T-helper 22 cell (primary cell): ENCODE results near the gene PCGF1.

Experiments
- DNase-seq: peaks from one replicate; pipeline ENCODE4 v3.0.0-alpha.2; 2020; ENCODE audit warnings: low read depth

Gene PCGF1

DNA sequence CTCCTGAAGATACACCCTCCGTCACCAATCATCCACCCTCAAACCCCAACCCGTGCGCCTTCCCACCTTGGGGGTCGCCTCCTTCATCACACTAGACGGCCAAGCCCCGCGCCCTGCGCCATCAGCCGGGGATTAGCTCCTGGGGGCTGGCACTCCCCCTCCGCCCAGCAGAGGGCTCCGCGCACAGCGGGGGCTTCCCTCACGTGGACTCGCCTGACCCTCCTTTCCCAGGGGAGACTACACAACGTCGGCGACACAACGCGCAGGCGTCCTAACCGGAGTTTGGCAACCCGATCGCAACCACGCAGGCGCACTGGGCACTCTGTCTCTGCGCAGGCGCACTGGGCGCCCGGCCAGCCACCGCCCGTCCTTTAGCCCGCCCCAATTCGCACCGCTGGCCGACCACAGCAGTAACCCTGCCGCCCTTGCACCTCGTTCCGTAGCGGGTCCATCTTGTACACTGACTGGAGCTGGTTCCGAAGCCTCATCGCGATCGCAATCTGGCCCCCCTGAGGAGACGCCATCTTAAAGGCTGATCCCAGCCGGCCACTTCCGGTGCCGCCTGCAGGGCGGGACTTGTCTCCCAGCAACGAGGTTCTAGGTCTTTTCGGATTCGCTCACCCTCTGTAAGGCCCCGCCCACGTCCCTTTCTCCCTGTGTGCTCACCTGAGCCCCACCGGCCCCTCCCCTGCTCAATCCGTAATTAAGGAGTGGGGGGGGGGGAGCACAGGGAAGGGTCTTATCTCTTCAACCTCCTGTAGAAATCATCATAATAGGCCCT is at the start of gene PCGF1:
TSS of gene PCGF1 (minus strand) at position 551 of the 781 bp plus-strand sequence. CDS start at position 524, 27 bp downstream.
- DNase-seq = peak; percentile 95

DNA sequence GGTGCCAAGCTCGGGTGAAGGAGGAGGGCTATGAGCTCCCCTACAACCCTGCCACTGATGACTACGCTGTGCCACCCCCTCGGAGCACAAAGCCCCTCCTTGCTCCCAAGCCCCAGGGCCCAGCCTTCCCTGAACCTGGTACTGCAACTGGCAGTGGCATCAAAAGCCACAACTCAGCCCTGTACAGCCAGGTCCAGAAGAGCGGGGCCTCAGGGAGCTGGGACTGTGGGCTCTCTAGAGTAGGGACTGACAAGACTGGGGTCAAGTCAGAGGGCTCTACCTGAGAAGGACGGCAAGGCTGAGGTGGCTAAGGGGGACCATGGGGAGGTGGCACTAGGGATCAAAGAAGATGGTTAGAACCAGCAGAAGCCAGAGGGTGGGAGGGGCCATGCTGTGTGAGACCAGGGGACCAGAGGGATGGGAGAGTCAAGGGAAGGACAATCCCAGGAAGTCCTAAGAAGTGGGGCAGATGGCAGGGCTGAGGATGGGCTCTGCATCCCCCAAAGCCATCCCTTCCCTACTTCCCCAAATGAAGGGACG is 49.4 kb upstream of the PCGF1 start:
- DNase-seq = no peak

GRCh38 chr2:74556159-74556558 is 48.7 kb upstream of the PCGF1 start:
- no peak for DNase-seq

- no peak for DNase-seq
These were observed 48.2 kb upstream of the PCGF1 start for GRCh38 chr2:74555610-74556103.

DNA sequence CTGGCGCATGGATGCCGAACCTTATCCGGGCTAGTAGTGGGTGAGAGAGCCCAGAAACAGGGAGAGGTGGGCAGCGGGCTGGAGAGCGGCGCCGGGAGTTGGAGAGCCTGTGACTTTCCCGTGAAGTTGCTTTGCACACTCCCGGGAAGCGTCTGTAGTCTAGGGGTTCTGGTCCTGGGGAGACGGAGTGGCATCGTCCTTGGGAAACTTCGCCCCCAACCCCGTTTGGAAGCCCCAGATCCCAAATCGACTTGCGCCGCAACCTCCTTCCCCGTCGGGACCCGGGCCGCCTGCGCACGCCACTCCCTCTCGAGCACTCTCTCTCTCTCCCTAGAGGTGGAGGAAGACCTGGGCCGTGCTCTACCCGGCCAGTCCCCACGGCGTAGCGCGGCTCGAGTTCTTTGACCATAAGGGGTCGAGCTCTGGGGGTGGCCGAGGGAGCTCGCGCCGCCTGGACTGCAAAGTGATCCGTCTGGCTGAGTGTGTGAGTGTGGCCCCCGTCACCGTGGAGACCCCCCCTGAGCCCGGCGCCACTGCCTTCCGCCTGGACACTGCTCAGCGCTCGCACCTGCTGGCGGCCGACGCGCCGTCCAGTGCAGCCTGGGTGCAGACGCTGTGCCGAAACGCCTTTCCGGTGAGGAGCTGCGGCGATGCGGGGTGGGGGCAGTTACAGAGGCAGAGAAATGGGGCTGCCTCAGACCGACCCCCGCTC is 47.5 kb upstream of the PCGF1 start:
- no peak for DNase-seq

DNA sequence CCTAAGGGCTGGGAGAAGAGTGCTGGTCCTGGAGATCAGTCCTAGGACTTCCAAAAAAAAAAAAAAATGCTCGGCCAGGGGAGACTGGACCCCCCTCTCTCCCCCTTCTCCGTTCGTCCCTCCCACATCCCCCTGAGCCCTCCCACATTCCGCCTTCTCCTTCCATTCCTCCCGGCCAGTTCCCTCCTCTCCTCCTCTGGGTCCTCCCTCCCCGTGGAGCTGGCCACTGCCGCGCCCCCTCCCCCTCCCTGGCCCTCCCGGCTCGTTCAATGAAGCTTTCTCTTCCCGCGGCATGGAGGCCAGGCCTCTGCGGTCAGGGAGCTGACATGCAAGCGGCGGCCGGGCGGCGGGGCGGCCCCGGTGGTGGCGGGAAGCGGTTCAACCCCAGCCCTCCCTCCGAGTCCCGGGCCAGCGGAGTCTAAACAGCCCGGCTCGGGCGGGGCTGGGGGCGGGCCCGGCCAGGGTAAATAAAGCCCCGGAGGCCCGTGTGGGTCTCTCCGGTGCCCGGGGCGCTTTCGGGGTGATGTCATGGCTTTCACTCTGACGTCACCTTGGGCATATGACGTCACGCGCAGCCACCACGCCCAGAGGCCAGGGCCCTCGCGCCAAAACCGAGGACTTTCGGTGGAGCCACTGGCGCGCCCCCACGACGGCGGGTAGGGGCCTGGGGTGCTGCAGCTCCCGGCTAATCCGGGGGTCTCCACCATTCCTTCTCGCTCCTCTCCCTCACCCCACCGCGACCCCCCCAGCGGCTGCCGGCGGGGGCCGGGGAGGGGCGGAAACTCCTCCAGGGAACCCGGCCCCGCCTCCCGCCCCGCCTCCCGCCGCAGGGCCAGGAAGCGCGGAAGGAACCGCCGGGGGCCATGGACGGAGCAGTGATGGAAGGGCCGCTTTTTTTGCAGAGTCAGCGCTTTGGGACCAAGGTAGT is 46.7 kb upstream of the PCGF1 start, which contains the start of the genes DOK1 and LOXL3:
TSS of gene DOK1 (plus strand) at position 829 of the 928 bp plus-strand sequence. CDS start at position 864, 35 bp downstream.
TSS of gene LOXL3 (minus strand) at position 51 of the 928 bp plus-strand sequence. CDS start 1,308 bp downstream, outside the sequence.
- DNase-seq = peak; percentile 67

GRCh38 chr2:74552914-74553811 is 45.7 kb upstream of the PCGF1 start:
- no peak for DNase-seq

- no peak for DNase-seq
These were observed 44.7 kb upstream of the PCGF1 start for GRCh38 chr2:74551942-74552913.

- no peak for DNase-seq
These were observed 44.0 kb upstream of the PCGF1 start for GRCh38 chr2:74551530-74551929.

- DNase-seq = no peak
These were observed 42.7 kb upstream of the PCGF1 start for GRCh38 chr2:74550231-74550630.

DNA sequence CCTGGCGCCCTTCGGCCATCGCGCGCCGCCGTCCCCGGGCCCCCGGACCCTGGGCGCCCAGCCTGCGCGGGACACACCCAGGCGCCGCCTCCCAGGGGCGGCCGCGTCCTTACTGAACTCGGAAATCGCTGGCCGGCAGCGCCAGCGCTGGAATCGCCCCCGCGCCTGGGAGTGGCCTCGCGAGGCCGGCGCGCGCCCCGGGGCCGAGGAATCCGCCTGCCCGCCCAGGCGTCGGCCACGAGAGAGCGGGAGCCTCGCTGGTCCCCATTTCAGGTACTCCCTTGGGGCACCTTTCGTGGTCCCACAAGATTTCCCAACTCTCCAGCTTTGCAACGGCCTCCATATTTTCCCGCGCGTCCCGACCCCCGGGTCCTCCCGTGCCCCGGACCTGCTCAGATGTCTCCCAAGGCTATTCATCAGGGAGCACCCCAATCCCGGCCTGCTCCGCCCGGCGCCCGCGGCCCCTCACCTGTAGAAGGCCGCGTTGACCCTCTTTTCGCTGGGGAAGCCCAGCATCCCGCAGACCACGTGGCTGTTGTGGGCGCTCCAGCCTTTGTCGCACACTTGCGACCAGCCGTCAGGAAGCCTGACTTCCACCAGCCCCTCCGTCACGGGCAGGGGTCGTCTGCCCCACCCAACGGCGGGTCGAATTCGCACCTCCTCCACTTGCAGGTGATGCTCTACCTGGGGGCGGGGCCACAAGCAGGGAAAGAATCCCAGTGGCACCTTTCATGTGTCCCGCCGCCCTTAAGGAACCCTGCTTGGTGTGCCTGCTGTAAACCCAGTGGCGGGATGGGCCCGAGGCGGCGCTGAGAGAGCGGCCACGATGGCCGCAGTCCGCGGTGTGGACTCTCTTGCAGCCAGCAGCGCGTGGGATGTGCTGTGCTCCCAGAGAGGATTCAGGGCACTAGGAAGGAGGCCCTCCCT is 41.7 kb upstream of the PCGF1 start:
- no peak for DNase-seq

GRCh38 chr2:74548285-74548899 is 40.9 kb upstream of the PCGF1 start:
- DNase-seq = no peak

DNA sequence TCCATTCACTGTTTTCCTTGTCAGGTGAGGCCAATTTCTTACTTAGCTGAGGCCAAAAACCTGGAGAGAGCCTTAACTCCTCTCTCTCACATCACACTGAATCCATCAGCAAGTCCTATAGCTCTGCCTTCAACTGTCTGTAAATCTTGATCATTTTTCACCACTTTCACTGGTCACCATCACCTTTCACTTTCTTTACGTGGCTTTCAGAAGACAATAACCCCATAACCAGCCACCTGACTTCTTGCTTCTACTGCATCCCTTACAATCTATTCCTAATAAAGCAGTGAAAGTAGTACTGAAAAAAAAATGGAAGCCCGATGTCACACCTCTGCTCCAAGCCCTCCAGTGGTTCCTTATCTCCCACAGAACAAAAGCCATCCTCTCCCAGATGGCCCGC is 38.5 kb upstream of the PCGF1 start:
- DNase-seq = no peak

GRCh38 chr2:74544634-74545033 is 37.1 kb upstream of the PCGF1 start:
- no peak for DNase-seq

- DNase-seq = no peak
These were observed 35.5 kb upstream of the PCGF1 start for GRCh38 chr2:74542978-74543377.

DNA sequence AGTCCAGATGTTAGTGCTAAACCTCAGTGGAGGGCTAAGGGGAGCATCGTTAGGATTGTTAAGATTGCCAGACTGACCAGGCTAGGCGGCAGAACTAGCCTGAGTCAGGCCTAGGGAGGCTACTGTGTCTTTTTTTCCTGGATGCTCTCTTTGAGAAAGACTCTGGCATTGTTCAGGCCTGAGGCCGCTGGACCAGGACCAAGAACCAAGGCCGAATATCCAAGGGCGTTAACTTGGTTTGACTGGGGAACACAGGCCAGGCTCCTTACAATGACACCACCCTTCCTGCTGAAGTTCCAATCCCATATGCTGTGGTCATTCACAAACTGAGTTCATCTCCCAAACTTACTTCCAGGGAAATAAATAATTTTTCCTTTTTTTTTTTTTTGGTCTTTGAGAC is 32.8 kb upstream of the PCGF1 start:
- no peak for DNase-seq

DNA sequence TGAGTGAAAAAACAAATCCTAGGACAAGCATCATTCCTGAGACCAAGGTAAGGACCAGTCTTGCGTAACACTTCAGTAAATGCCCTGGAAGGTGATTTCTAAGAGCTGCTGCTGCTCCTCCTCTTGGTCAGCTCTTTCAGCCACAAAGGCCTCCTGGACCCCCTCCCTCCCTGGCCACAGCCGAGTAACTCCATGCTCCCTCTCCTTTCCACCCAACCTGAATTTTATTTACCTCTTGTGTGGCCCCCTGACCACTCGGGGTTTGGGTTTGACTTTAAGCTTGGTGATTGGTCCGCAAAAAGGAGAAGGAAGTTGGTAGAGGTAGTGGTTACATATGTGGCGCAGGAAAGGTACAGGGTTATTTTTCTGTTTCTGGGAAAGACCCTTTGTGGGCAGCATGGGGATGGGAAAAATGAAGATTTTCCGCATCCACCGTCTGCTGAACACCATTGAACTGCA is 31.4 kb upstream of the PCGF1 start:
- no peak for DNase-seq

DNA sequence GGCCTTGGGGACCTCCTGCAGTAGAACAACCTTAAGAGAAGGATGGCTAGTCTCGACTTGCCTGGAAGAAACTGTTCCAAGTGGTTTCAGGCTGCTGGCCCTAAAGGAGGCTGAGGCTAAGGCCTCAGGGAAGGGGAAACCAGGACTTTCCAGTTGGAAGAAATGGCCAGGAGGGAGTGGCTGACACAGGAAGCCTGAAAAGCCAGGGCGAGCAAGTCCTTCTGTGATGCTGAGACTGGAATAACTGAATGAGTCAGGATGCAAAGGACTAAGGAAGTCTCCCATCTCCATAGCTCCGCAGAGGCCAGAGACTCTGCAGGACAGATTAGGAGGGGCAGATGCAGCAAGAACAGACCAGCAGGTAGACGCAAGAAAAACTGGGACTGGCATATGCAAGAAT is 29.6 kb upstream of the PCGF1 start:
- DNase-seq = no peak
